HCT116 (cell line): ENCODE measurements around the gene GNG4. TPM values are rescaled to one million over a fixed set of nuclear protein-coding genes. Genes with fewer than 3 reads are reported as not detected.

Experiments used
- ATAC-seq: fragments of 200-7000 bp; cut with Tn5 transposase; 2 replicates; pipeline ENCODE4 v1.9.1; 2020; ENCODE audit warnings: mild to moderate bottlenecking, moderate library complexity
- BruUV-seq: library from RNA; stranded (reverse); fragments of 400-500 nt; replicated peaks from 2 replicates; lab custom pipeline; 2021; lab: Mats Ljungman, UMichigan
- CTCF ChIA-PET: fragments of 300-600 bp; sonication (Branson Sonifier 250); formaldehyde crosslinking; loops from one replicate; lab custom pipeline; 2021; ENCODE audit warnings: antibody characterized with exemption; lab: Charles Lee
- POLR2A ChIA-PET: fragments of 300-600, 350-600 bp; sonication (Branson Sonifier 250); formaldehyde crosslinking; loops from one replicate; lab custom pipeline; 2021; ENCODE audit warnings: antibody characterized with exemption; lab: Charles Lee
- RAD21 ChIA-PET, 2 experiments: fragments of 300-600 bp; sonication (Branson Sonifier 250); formaldehyde crosslinking; loops; one replicate each; lab custom pipeline; 2023; ENCODE audit warnings: low total read pairs in 2 of 2; ENCODE audit not compliant: uncharacterized antibody in 2 of 2, unreplicated experiment in 2 of 2, low non-redundant PET in 1 of 2; lab: Charles Lee
- DNase-seq: peaks from one replicate; pipeline ENCODE4 v3.0.0-alpha.2; 2010; ENCODE audit warnings: low read depth, low spot score
- H2AFZ ChIP-seq: fragments of 200-600 bp; shearing (Covaris generic), sonication (generic); 2 replicates; pipeline ENCODE4 v1.6.1; 2017; ENCODE audit warnings: low read depth, mixed run types, mixed read lengths, antibody characterized with exemption, low read length; ENCODE audit not compliant: poor library complexity, severe bottlenecking
- H3K27ac ChIP-seq: 2 replicates; pipeline ENCODE4 v1.5.1; 2012; ENCODE audit warnings: low read depth, low read length
- H3K27me3 ChIP-seq: fragments of 200-600 bp; sonication (generic); 2 replicates; pipeline ENCODE4 v1.6.1; 2016; ENCODE audit warnings: mixed run types, low read length, mixed read lengths; ENCODE audit not compliant: insufficient read depth
- H3K36me3 ChIP-seq, 2 experiments: fragments of 200-500 bp in 1 of 2; fragments of 200-600 bp in 1 of 2; sonication (Bioruptor generic) in 1 of 2; sonication (generic) in 1 of 2; 2 replicates each; pipeline versions ENCODE4 v1.5.1 to v1.6.1; 2014 to 2016; ENCODE audit warnings: low read length in 2 of 2, inconsistent platforms in 1 of 2, mixed read lengths in 1 of 2, mixed run types in 1 of 2; ENCODE audit not compliant: insufficient read depth in 2 of 2, control insufficient read depth in 1 of 2
- H3K4me1 ChIP-seq, 2 experiments: fragments of 200-600 bp in 1 of 2; sonication (generic) in 1 of 2; 2 replicates each; pipeline versions ENCODE4 v1.5.1 to v1.6.1; 2012 to 2017; ENCODE audit warnings: low read length in 2 of 2, inconsistent platforms in 1 of 2, mild to moderate bottlenecking in 1 of 2, mixed read lengths in 1 of 2, mixed run types in 1 of 2, moderate library complexity in 1 of 2; ENCODE audit not compliant: insufficient read depth in 2 of 2, control insufficient read depth in 1 of 2
- H3K4me2 ChIP-seq: fragments of 200-600 bp; sonication (generic); 2 replicates; pipeline ENCODE4 v1.6.1; 2017; ENCODE audit warnings: mixed run types, low read length, mixed read lengths
- H3K4me3 ChIP-seq, 2 experiments: fragments of 200-600 bp in 1 of 2; sonication (generic) in 1 of 2; replicated peaks in 1 of 2; 2 replicates each; pipeline ENCODE4 v1.5.1; 2011 to 2016; ENCODE audit warnings: low read length in 2 of 2, control low read depth in 1 of 2, low read depth in 1 of 2, mild to moderate bottlenecking in 1 of 2, mixed read lengths in 1 of 2, mixed run types in 1 of 2
- H3K79me2 ChIP-seq: fragments of 200-600 bp; sonication (generic); 2 replicates; pipeline ENCODE4 v1.6.1; 2017; ENCODE audit warnings: mild to moderate bottlenecking, mixed run types, low read length, moderate library complexity, mixed read lengths; ENCODE audit not compliant: insufficient read depth
- H3K9ac ChIP-seq: fragments of 200-600 bp; sonication (generic); 2 replicates; pipeline ENCODE4 v1.6.1; 2016; ENCODE audit warnings: low read length, mixed read lengths
- H3K9me2 ChIP-seq: fragments of 200-600 bp; sonication (generic), shearing (Covaris generic); 2 replicates; pipeline ENCODE4 v1.6.1; 2017; ENCODE audit warnings: mixed run types, mild to moderate bottlenecking, moderate library complexity; ENCODE audit not compliant: insufficient read depth
- H3K9me3 ChIP-seq, 2 experiments: fragments of 200-500 bp in 1 of 2; fragments of 200-600 bp in 1 of 2; sonication (Bioruptor generic) in 1 of 2; sonication (generic) in 1 of 2; 2 replicates each; pipeline ENCODE4 v1.6.1; 2014 to 2017; ENCODE audit warnings: low read length in 2 of 2, mixed read lengths in 2 of 2, inconsistent platforms in 1 of 2, low read depth in 1 of 2, mild to moderate bottlenecking in 1 of 2, mixed run types in 1 of 2, moderate library complexity in 1 of 2; ENCODE audit not compliant: control insufficient read depth in 1 of 2, insufficient read depth in 1 of 2
- H4K20me1 ChIP-seq: fragments of 200-600 bp; sonication (generic), shearing (Covaris generic); 2 replicates; pipeline ENCODE4 v1.6.1; 2017; ENCODE audit warnings: mixed run types, mild to moderate bottlenecking, moderate library complexity; ENCODE audit not compliant: insufficient read depth
- CTCF ChIP-seq, 3 experiments: fragments of 200-600 bp in 1 of 3; sonication (generic) in 1 of 3; IDR thresholded peaks in 2 of 3; conservative IDR thresholded peaks in 1 of 3; 2 replicates each; pipeline ENCODE4 v1.5.1; 2012 to 2017; ENCODE audit warnings: low read depth in 2 of 3, low read length in 2 of 3, antibody characterized with exemption in 1 of 3, borderline replicate concordance in 1 of 3, control low read depth in 1 of 3, mild to moderate bottlenecking in 1 of 3, mixed read lengths in 1 of 3, mixed run types in 1 of 3, moderate library complexity in 1 of 3; ENCODE audit not compliant: insufficient read depth in 1 of 3
- FOSL1 ChIP-seq: IDR thresholded peaks from 2 replicates; pipeline ENCODE4 v1.6.1; 2012; ENCODE audit warnings: low read depth
- POLR2A ChIP-seq: IDR thresholded peaks from 2 replicates; pipeline ENCODE4 v1.7.0; 2011; ENCODE audit warnings: borderline replicate concordance; ENCODE audit not compliant: insufficient read depth, insufficient read length; ENCODE audit errors: extremely low read depth
- REST ChIP-seq: IDR thresholded peaks from 2 replicates; pipeline ENCODE4 v1.6.1; 2012; ENCODE audit warnings: low read depth
- ZFX ChIP-seq: fragments of 450-650 bp; IDR thresholded peaks from 2 replicates; pipeline ENCODE4 v1.6.1; 2017
- intact Hi-C: fragments of 100-400 bp; cut with micrococcal nuclease; formaldehyde crosslinking; loops from 2 replicates; pipeline ENCODE4 v1.10.0; 2022
- total RNA-seq: library from RNA; stranded (reverse); gene quantifications from one replicate; pipeline ENCODE4 v1.2.1, GENCODE V29; 2021; ENCODE audit not compliant: unreplicated experiment

GNG4 gene
- total RNA-seq, 1 experiment from 2014 or later, result 10.6 TPM

GRCh38 chr1:235558621-235559169, 90.9 kb downstream of the GNG4 start:
- Histone ChIP-seq H3K4me3 (no peak overlapping the region), H2AFZ (no peak overlapping the region), H3K27ac (no peak overlapping the region), H4K20me1 (no peaks in the 10 kb centered on the region), H3K27me3 (no peaks in the 10 kb centered on the region), H3K36me3 (no peaks in the 10 kb centered on the region), H3K9me2 (no peaks in the 10 kb centered on the region), H3K4me2 (no peak overlapping the region), H3K9me3 (no peaks in the 10 kb centered on the region), H3K4me1 (no peaks in the 10 kb centered on the region), H3K9ac (no peak overlapping the region), H3K79me2 (no peaks in the 10 kb centered on the region)
- no peak for DNase-seq
- intact Hi-C loops, result no loop called here
- ChIA-PET CTCF (interaction anchor here (1.6 kb wide), 1 partner anchor 16 kb away, joined by 4 read pairs; no protein-coding TSS in a partner anchor), RAD21 (no interaction called here), POLR2A (no interaction called here)
- BruUV-seq, result no TSS peak
- ATAC-seq, result no peak
- no peak for TF ChIP-seq POLR2A
- no peak for TF ChIP-seq CTCF (IDR thresholded peaks at IDR 0.05 in 2 of 3, conservative IDR thresholded peaks at IDR 0.05 in 1 of 3; ENCODE audit: borderline replicate concordance in 1 of 3, insufficient read depth in 1 of 3, low read depth in 2 of 3, low read length in 2 of 3)
- TF ChIP-seq ZFX, result no peak
- no peak for TF ChIP-seq REST
- TF ChIP-seq FOSL1, result no peak
